ENCODE results near the gene EGLN1.

The EGLN1 gene

DNA sequence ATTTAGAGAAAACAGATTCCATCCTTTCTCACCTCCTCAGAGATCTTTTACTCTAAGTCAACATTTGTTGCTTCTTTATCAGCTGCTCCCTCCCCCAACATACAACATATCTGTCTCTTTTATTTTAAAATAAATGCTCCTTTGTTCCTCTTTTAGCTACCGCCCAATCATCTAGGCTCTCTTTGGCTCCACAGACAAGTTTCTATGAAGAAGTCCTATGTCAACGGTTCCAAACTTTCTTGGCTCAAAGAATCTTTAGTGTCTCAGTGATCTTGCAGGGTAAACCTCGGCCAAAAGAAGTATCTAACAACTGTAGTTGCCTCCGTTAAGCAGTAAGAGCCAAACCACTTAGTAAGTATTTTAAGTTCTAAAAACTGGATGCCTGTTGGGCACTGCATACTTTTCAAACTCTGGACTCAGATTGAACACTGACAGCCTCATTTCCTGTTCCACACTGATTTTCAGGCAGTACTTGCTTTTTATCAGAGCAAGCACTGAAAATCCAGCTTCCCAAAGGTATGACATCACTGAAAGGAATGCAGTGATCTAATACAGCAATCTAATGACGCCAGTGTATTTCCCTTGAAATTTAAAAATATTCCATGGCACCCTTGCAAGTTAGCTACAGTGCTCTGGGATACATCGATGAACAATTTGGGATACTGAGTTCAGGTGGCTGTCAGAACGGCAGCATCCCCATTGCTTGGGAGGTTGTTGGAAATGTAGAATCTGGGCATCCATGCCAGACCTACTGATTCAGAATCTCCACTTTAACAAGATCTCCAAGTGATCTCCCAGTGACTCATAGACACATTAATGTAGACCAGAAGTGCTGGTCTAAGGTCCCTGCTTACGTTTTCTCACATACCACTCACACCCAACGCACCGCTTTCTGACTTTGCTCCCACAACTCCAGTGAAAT lies 26.8 kb downstream of the EGLN1 start:
- DNase-seq = no peak

DNA sequence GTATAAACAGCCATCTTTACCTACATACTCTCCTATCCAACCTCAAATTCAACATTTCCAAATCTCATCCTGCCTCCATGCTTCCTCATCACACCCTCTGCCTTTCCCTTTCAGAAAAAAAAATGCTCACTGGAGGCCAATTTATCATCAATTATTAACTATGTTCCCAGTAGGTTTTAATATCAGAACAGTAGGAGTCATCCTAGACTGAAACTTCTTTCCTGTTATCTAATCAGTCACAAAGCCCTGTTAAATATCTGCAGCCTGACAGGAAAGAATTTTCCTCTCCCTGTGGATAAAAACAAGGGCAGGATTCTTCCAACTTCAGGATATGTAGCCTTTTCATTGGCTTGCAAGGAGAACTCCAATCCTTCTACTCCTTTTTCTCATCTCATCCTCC lies 28.4 kb downstream of the EGLN1 start:
- DNase-seq = no peak

DNA sequence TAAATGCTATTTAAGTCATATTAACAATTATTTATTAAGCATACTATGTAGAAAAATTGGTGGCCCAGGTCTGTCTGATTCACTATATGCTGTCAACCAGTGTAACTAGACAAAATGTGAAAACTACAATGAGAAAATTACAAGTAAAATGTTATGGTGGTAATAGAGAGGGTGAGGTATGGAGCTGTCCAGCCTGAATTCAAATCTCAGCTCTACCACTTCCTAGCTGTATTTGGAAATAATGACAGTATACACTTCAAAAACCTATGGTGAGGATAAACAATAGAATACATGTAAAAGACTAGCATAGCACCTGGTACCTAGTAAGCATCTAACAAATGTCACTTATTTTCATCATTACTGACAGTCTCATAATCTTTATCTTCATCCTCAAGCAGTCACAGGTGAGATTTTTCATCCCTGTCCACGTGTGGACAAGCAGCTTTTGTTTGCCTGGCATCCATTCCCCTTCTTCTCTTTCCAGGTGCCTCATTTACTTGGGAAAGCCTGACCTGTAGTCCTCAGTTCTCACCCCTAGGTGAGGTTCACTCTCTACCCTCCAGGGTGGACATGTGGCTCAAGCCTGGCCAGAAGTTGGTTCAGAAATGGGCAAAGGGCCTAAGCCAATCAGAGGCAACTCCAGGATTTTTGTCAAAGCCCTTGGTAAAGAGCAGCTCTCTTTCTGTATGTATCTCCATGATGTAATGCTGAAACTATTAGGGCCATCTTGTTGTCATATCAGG lies 29.5 kb downstream of the EGLN1 start:
- no peak for DNase-seq

DNA sequence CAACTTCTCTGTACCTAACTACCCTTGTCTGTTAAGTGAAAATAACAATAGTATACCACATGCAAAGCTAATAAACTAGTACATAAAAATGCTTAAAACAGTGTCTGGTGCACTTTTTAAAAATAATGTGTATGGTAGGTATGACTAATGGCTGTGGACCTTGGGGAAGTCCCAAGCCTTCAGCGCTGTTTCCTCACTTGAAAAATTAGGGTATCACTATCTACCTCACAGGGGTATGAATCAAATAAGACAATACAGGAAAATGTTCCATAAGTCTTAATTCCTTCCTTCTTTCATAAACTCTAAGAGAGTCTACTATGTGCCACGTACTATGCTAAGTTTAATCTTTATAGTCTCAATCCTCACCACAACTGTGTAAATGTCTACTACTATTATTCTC lies 32.0 kb downstream of the EGLN1 start:
- no peak for DNase-seq

DNA sequence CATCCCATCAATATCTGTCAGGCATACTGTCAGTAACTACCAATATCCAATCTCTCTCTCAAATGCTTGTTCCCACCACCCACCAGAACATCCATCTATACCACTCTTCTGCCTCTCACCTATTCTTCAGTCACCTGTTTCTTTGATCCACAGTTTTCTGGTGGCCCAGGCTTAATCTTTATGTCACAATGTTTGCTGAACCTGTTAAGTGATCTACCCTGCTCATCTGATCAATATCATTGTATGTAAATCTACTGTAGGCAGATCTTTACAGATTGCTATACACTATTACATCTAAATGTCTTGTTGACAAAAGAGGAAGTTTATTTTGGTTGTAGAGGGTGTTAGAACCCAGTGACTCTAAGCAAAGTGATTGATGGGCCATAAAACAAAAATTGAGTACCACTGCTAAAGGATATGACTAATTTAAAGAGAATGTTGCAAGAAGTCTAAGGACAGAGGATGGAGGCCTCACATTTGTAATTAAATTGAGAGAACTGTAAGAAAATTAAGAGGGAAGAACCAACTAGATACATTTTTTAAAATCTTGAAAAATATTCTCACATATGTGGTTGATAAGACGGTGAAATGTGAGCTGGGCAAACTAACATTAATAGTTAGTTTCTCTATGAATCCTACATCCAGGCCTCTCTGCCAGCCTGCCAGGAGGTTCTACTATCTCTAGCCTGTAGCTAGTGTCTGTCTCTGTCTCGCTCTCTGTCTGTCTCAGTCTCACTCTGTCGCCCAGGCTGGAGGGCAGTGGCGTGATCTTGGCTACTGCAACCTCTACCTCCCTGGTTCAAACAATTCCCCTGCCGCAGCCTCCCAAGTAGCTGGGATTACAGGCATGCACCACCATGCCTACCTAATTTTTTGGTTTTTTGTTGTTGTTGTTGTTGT lies 34.1 kb downstream of the EGLN1 start:
- no peak for DNase-seq

DNA sequence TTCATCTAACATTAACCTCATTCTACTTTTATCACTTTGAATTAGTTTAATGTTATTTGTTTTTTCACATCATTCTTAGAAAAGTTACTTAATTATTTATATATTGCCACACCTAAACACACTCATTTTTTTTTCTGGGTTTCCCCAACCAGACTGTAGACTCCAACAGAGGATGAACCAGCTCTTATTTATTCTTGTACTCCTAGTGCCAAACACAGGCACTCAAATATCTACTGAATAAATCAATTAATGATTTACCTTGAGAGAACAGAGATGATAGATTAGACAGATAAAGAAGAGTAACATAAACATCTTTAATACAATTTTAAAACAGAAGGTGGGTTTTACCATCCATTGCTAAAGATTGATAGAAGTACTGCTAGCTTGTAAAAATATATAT lies 35.6 kb downstream of the EGLN1 start:
- no peak for DNase-seq

DNA sequence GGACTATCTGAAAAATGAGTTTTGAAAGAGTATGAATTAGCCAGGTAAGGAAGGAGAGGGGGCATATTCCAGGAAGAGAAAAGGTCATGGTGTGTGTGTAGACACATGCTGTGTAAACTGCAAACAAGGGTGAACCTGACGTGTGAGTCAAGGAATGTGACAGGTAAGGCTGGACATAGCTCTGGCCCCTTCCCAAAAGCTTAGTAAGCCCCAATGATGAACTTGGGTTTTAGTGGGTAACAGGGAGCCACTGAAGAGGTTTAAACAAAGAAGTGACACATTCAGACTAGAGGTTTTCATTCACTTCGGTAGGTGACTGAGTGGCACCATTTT lies 36.7 kb downstream of the EGLN1 start:
- no peak for DNase-seq

DNA sequence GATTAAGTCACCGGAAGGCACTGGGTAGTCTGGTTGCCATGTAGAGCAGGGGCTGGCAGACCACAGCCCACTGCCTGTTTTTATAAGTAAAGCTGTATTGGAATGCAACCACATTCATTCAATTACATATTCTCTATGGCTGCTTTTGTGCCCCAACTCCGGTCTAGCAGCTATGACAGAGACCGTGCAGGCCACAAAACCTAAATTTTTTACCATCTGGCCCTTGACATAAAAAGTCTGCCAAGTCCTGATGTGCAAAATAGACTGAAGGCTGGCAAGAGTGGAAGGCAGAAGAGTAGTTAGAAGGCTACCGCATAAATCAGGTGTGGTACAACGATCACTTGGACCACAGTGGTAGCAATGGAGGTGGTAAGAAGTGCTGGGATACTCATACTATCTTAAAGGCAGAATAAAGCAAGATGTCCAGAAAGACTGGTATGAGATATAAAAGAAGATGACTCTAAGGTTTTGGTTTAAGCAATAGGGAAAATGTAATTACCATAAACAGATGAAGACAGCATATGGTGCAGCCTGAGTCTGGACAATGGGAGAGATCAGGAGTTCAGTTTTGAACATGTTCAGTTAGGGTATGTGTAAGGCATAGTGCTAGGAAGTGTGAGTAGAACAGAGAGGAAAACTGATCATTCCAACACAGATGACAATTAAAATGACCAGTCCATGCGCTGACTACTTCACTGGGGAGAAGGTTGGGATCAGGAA lies 37.2 kb downstream of the EGLN1 start:
- DNase-seq = no peak

DNA sequence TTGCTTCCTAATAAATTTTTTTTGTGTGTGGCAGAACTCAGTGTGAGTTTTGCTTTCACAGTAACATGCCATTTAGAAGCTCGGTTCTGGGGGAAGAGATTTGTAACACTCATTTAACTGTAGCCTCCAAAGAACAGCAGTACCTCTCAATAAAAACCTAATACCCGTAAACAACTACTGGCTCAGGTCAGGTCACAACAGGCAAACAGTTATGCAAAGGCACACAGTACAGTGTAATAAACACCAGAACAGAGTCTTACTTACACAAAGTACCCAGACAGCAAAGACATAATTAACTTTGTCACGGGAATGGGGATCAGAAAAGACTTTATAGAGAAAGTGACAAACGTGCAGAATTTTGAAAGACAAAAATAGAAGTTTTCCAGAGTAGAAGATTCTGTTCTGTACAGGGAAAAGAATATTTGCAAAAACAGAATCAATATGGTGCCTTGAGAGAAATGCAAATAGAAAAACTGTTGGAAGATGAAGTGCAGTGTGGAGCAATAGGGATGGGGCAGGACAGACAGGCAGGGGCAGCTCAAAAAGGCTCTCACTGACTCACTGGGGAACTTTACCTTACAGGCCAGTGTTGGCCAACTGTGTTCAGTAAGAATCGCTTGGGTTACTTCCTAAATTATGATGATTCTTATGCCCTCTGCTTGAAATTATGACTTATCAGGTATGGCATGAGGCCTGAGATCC lies 38.8 kb downstream of the EGLN1 start:
- no peak for DNase-seq

DNA sequence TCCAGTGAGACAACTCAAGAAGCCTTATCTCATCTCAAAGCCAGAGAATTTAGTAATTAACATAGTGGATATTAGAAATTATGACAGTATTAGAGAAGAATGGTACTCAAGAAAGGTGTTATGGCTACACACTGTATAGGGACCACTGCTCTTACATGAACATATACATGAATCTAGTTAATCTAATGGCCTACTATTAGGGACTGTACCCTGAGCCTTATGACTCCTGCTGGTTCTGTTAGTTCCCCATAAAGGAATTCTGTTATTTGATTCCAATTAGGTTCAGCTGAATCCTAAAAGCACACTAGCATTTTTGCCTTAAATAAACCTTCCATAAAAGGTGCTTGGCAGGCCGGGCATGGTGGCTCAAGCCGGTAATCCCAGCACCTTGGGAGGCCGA lies 39.7 kb downstream of the EGLN1 start:
- DNase-seq = no peak

DNA sequence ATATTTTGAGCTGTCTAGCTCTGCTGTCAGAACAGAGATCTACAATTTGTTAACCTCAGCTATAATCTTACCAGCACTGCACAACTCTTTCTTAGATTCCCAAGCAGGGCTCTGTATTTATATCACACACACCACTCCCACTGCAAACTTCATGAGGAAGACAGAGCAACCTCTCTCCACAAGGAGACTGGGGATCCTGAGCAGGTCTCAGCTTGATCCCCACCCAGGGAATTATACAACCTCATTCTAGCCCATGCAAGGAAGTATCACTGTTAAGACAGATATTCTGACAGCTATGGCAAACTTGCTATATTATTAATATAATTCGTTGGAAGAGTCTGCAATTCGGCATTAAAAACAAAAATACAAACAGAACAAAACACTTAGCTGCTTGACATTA lies 40.4 kb downstream of the EGLN1 start:
- DNase-seq = no peak

DNA sequence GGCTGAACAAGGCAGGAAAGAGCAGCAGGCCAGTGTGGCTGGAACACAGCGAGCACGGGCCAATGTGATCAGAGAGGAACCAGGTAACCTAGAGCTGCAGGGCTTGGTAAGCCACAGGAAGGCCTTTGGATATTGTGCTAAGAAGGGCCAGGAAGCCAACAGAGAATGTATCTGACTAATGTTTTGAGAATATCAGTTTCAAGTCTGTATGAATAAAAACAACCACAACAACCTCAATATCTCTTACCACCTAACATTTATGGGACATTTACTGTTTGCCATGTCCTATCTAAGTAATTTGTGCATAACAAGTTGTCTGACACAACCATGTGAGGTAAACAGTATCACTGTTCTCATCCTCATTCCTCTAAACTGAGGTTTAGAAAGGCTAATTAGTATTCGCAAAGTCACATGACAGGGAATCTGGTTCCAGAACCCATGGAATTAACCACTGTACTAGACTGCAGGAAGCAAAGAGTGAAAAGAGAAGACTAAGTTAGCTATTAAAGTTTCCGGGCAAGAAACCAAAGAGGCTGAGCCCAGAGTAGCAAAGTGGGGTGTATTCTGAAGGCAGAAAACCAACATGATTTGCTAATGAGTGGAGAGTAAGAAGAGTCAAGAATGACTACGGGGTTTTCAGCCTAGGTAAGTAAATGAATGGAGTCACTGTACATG lies 45.1 kb downstream of the EGLN1 start:
- no peak for DNase-seq

DNA sequence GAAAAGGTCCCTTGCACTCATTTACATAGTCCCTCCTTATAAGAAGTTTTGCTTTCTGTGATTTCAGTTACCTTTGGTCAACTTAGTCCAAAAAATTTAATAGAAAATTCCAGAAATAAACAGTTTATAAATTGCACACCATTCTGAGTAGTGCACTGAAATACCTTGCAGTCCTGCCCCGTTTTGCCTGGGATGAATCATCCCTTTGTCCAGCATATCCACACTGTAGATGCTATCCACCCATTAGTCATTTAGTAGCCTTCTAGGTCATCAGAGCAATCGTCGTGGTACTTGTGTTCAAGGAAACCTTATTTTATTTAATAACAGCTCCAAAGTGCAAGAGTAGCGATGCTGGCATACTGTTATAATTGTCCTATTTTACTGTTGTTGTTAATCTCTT lies 46.0 kb downstream of the EGLN1 start:
- no peak for DNase-seq

DNA sequence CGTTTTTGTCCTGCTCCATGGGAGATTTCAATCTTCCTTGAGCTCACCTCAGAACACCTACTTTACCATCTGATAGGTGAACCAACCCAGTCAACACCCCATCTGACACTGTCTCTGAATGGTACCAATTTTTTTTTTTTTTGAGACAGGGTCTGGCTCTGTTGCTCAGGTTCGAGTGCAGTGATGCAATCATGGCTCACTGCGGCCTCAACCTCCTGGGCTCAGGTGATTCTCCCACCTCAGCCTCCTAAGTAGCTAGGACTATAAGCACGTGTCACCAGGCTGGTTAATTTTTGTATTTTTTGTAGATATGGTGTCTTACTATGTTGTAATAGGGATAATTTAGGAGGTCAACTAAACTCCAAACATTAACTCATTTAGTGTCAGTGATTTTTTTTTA lies 47.7 kb downstream of the EGLN1 start:
- DNase-seq = no peak

DNA sequence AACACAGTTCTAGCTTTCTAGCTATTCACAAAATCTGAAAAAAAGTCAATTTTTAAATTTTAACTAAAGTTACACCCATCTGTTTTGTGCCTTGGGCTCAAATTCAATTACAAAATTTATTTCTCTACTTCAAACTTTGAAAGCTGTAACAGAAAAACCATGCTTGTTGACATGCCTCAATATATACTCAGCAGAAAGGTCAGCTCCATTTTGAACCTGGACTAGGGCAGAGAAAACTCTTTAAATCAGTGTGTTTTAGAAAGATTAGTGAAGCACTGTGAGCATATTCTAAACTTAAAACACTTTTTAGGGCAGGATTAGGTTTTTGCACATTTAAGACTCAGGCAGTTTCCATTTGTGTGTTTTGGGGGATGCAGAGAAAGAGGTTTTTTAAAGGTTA lies 49.6 kb downstream of the EGLN1 start:
- no peak for DNase-seq

DNA sequence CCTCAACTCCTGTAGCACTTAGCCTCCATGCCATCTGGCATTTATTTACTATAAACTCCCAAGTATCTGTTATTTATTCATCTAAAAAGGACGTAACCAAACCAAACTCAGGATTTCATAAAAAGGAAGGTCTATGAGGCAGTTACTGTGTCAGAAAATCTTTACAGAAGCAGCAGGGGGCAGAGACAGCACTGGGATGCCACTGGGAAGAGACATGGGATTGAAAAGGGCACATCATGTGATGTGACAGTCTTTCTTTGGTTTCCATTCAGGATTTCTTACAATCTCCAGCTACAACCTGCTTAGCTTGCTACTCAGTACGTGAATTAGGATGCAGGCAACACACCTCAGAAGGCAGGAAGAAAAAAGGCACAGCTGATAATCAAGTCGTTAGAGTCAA lies 52.8 kb downstream of the EGLN1 start:
- DNase-seq = no peak

DNA sequence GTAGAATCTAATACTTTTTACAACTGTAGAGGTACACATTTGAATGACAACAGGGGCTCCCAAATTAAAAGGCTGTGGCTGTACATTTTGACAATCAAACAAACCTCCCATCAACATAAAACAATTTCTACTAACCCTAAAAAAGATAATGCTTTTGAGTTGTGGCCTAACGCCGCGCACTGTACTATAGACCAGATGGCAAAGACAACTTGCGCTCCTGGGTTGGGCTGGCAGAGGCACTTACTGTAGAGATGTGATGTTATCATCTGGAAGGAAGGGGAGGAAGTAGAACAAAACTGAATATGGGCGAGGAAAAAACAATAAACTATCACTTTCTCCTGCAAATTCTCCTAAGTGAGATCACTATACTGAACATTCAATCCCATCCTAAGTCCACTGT lies 57.9 kb downstream of the EGLN1 start:
- DNase-seq = no peak

DNA sequence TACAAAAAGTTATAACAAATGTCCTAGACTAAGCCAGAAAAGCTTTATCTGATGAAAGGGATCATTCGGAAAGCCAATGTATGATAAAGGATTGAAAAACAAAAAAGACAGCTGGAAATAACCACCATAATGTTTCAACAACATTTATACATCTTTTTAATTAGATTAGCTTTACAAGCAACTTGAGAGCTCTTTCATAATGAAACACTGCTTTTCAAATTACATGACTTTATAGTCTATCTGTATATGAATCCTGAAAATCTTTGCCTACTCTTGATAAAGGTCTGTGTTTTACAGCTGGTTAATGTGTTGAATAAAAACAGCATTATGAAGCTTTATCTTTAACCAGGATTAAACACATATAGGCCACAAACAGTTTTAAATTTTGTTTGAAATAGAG lies 58.5 kb downstream of the EGLN1 start:
- no peak for DNase-seq

DNA sequence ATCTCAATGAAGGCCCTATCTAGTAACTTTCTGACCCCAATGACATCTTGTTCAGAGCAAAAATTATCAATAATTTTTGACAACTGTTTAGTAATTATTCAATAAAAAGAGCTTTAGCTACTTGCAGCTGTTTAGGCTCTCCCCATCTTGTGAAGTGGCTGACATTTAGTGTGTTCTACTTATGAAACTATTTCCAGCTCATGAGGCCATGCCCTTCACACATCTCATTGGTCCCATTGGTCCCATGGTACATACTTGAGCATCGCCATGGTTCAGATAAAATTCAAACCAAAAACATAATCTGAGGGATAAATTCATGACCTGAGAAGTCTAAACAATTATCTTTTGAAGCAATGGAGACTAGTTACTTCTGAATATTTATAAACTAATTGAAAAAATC lies 59.8 kb downstream of the EGLN1 start:
- no peak for DNase-seq

DNA sequence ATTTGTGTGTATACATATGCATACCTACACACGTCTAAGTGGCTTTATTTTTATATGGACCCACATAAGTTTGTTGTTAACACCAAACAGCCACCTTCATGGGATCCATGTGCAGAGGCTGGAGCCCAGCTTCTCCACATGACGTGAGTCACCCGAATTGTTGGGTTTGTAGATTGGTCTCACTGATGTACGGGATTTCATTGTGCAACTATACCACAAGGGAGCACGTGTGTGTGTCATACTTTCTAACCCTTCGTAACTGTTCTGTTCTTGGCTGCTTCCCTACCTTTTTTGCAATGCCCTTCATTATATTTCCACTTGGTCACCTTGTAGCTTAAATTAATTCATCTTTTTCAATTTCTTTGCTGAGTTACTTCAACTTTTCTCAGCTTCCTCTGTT lies 63.0 kb downstream of the EGLN1 start:
- no peak for DNase-seq

DNA sequence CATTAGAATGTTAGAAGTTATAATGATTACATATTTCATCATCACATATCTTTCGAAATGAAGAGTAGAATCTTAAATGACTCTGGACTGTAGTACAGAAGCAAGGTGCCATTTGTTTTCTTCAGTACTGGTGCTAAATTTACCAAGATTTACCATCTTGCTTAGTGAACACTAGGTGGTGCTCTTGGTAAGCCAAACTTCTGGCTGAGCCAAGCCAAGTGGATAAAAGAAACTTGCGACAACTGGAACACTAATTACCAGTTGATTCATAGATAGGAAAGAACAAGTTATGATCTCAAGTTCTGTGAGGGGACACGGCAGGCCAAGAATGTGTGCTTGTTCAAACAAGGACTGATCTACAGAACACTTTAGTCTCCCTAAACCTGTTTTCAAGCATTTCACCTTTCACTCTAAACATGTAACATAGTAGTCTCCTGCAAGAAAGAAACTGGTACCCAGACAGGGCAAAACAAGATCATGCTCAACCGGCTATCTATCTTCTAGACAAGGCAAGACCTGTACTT lies 64.2 kb downstream of the EGLN1 start:
- DNase-seq = peak; percentile 50

Measured in CD4-positive, alpha-beta T cell treated with Interleukin-17A for 4 hours (primary cell).